GM18502 (cell line): ENCODE data around the gene YES1.
"Not testable (repeated sequence)": the region's sequence is repeated elsewhere in the genome, so short reads cannot be mapped to it uniquely, and the experiment has no call there.

ENCODE experiments used
- ATAC-seq: cut with Tn5 transposase; IDR thresholded peaks from one replicate; pipeline ENCODE4 v1.9.1; 2021; ENCODE audit warnings: mild to moderate bottlenecking; ENCODE audit not compliant: unreplicated experiment, poor library complexity

The YES1 gene

DNA sequence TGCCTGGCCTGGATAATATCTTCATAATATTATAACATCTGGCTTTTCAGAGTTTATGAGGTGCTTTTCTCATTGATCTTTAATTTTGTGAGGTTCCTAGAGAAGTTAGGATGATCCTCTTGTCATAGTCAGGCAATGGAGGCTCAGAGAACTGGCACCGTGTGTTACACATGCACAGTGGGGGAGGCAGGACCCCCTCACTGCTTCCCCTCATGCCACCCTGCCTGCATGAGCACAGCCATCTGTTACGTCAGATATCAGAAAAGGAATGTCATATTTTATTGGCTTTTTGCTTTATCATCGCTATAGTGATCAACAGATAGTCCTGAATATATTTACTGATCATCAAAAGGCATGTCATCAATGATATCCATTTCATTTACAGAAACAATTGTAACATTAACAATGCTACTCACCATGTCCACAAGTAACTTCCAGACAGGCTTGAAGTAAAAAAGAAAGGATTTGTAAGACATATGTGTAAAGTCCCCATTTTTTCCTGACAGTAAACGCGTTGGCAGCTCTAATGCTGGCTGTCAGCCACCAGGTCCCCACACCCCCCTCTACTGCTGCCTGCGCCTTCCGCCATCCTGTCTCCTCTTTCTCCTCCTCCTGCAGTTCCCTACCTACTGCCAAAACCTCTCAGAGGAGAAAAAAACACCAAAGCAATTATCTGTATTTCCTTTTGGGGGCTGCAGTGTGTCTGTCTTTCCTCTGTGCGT, 118.4 kb downstream of the YES1 start:
- ATAC-seq: no peak

DNA sequence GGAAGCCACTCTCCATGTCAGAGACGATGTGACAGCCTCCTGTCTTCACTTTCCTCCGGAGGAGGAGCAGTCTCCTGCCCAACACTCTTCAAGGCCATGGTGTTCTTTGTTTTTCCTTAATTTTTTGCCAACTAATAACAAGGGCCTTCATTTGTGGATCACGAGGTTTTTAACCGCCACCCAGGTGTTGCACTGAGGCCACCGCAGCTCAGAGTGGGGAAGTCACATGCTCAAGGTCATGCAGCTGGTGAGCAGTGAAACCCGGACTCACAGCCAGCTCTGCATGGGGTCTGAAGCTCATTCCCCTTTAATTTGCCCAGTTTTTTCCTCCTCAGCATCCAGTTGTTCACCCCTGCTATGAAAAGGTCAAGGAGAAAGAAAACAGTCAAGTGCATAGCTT, 119.2 kb downstream of the YES1 start:
- no peak for ATAC-seq

DNA sequence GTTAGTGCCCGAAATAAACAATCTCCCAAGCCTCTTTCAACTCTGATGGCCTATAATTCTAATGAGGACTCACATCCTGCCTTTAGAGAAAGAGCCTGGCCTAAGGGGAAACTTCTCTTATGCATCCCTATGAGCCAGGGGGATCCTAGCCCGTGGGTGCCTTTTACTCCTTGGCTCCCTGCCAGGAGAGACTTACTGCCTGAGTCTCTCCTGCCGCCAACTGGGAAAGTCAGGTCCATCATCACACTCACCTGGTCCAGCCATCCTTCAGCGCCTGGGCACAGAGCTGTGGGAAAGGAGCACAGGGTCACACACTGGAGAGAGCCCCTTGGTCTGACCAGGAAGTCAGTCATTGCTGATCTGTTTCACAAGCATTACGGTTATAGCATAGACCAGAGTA, 123.7 kb downstream of the YES1 start:
- ATAC-seq: no peak

DNA sequence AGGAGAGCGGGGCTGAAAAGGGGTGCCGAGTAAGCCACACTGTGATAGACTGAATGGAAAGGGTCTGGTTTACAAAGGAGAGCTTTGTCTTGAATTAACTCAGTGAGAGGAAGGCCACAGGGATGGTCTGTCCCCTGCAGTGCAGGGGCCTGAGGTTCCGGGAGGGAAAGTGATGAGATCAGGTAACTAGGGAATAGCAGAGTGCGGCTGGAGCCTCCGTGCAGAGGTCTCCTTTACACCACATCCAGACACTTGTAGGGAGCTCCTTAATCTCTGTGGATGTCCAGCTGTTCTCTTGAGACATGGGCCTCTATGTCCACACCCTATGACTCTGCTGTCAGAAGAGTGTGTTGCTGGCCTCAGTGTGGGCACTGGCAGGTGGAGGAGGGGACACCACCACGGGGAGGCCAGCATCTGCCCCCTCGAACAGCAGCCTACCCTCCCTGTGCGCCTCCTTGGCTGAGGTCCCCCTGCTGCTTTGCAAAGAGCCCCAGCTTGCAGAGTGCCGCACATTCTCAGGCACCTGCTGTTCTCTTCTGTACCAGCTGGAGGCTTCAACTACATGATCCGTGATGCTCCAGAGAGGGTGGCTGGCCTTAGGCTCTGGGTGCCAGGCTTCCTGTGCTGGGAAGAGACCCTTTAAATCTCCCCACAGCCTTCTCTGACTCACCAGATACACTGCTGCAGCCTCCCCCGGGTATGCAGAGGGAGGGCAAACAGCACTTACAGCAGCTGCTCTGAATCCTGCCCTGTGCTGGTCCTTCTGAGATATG, 125.5 kb downstream of the YES1 start:
- ATAC-seq: no peak

DNA sequence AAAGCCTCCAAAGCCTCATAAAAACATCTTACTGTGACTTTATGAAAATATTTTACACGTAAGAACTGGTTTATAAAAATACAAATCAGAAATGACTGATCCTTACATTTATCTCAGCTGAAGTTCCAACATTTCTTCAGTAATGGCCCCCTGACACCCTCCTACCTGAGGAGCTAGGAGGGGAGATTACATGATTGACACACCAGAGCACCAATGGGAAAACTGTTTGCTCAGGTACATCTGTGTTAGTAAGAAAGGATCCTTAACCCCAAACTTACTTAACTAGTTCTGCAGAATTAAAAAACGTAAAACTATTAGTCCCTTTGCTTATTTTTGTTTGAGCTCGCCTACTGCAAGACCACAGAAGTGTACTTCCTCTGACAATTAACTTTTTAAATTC, 126.6 kb downstream of the YES1 start:
- no peak for ATAC-seq

DNA sequence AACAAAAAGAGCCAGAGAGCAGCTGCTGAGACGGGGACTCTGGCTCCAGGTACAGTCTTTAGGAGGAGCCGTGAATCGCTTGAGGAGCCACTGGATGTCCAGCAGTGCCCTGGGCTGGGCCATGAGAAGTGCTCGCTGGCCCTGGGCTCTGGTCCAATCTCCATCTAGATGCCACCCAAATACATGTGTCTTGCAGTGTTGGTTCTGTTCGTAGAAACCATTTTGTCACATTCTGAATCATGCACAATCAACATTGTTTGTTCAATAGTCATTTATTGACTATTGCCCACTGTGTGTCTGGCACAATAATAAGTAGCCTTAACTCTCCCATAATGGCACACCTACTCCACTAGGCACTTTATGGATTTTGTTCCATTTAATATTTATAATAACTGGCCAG, 128.5 kb downstream of the YES1 start:
- ATAC-seq: no peak

DNA sequence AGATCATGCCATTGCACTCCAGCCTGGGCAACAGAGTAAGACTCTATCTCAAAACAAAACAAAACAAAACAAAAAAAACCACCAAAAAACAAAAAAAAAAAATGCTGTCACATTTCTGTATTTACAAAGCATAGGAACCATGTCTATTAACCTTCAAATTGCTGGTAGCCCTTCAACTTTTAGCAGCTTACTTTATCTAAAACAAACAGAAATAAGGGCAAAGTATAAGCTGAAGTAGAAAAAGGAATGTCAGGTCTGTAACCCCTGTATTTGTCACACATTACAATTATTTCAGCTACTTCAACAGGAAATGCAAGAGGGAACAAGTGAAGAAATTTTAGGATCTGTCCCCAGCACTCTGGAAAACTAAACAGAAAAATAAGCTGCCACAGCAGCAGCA, 129.2 kb downstream of the YES1 start:
- no peak for ATAC-seq

DNA sequence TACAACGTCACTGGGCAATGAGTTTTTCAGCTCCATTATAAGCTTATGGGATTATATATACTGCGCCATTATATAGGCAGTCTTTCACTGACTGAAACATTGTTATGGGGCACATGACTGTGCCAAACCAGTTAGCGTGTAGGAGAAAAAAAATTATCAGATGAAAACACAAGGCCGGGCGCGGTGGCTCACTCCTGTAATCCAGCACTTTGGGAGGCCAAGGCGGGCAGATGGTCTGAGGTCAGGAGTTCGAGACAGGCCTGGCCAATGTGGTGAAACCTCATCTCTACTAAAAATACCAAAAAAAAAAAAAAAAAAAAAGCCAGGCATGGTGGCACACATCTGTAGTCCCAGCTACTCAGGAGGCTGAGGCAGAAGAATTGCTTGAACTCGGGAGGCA, 129.6 kb downstream of the YES1 start:
- ATAC-seq: not testable (repeated sequence)

DNA sequence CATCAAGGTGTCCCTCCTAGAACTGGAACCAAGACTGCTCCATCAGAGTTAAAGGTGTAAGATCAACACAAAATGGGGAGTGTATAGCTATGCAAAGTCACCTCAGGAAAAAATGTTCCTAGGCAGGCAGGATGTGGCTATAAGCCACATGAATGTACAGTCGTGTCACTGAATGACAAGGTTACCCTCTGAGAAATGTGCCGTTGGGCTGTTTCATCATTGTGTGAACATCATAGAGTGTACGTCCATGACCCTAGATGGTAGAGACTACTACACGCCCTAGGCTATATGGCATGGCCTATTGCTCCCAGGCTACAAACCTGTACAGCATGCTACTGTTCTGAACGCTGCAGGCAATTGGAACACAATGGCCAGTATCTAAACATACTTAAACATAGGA, 130.1 kb downstream of the YES1 start:
- ATAC-seq: no peak

DNA sequence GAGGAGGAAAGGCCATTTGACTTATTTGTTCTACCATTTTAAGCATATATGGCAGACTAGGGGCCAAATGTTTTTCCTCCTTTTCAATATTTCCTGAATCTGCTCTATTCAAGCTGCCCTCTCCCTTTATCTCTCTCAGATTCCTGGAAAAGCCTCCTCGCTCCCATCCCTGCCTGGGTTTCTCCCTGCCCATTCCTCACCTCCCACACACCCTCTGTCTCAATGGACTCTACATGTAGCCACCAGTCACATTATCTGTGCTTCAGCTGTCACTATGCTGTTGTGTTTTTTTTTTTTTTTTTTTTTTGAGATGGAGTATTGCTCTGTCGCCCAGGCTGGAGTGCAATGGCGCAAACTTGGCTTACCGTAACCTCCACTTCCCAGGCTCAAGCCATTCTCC, 131.7 kb downstream of the YES1 start:
- ATAC-seq: no peak

DNA sequence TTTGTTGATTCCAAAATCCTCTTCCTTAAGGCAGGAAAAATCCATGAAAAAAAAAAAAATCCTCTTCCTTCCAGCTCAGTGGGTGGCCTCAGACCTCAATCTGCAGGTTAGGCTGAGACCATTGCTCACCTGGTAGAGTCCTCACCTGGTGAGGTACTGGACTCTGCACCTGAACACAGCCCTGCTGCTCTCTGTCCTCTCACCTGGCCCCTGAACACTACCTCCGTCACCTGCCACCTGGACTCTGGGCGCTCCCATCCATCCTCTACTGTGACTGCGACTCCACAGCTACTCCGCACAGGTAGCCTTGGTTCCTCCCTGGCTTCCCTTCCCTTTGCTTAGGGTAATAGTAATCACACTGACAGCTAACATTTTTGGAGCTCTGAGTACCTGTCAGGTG, 132.5 kb downstream of the YES1 start:
- no peak for ATAC-seq

DNA sequence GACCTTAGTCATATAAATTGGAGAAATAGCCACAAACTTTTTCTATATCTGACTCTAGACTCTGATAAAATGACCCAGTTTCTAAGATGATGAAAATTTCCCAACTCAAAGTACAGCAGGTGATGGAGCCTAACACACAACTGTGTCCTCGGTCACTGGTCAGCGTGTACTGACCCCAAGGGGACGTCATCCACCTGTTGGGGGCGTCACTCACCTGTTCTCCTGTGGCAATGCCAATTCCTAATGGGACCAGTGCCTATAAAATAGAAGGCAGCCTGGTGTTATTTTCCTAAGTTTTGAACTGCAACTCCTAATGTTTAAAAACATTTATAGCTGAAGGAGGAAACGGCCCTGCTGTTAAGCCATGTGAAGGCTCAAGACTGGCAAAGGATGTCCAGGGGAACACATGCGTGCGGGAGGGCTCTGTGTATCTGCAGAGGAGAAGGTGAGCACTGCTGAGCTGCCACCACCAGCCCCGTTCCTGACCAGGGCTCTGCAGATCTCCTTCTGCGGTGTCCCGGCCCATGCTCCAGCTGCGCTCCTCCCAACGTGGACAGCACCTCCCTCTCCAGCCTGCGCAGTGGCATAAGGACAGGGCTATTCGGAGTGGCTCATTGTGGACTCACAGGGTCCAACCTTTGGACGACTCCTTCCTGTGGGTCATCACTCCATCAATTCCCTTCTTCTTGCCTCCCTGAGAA, 133.4 kb downstream of the YES1 start:
- no peak for ATAC-seq

DNA sequence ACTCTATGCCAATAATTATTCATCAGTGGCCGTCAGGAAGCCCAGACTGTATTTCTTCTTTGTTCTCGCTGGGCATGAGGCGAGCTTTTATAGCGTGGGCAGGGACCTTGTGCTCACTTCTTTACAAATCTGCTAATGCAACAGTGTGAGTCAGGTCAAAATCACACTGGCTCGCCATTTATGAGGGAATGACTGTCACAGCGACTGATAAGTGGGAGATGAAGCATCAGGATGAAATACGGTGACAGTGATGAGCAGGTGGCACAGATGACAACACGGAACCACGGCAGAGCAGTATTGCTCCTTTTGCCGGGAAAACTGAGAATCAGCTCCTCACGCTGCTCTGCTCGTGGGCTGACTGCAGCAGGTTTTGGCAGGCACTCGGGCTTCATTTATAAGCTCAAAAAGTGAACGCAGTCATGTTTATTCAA, 134.1 kb downstream of the YES1 start:
- no peak for ATAC-seq

DNA sequence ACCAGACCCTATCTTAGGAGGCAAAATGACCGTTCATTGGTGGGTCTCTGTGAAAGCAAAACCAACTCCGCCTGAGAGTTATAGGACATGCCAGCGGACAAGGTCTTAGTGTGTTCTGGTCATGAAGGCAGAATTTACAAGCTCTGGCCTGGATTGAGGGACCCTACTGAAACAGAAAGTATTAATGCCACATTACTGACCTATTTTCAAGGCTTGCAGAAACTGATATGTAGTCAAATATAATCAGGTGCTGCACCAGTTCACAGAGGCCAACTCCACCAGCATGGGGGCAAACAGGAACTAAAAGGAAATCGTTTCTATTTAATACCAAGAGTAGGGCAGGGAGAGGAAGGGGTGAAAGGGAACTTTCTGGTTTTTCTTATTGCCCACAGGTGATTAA, 134.9 kb downstream of the YES1 start:
- no peak for ATAC-seq

DNA sequence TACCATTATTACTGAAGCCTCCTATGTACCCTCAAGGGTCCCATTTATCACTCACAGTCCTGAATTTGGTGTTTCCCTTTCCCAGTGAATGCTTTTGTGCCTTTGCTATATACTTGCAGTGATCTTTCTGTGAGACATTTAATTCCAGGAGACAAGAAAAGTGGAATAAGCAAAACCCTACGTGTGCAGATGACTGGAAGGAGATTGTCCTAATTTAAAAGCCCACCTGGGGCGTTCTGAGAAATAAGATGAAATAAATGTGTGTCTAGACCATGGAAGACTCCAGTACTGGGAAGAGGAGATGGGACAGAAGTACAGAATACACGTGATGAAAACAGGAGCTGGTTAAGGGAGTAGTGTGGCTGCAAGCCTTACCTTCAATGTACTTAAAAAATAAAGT, 135.3 kb downstream of the YES1 start:
- ATAC-seq: no peak

DNA sequence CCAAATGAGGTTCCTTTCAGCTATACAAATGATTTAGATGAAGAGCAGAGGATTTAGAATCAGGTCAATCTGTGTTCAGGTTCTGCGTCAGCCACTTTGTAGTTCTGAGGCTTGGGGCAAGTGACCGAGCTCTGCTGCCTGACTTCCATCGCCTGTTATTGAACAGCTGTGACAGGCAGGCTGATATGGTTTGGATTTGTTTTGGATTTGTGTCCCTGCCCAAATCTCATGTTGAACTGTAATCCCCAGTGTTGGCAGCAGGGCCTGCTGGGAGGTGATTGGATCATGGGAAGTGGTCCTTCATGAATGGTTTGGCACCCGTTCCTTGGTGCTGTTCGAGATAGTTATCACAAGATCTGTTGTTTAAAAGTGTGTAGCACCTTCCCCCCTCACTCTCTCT, 136.0 kb downstream of the YES1 start:
- ATAC-seq: no peak

DNA sequence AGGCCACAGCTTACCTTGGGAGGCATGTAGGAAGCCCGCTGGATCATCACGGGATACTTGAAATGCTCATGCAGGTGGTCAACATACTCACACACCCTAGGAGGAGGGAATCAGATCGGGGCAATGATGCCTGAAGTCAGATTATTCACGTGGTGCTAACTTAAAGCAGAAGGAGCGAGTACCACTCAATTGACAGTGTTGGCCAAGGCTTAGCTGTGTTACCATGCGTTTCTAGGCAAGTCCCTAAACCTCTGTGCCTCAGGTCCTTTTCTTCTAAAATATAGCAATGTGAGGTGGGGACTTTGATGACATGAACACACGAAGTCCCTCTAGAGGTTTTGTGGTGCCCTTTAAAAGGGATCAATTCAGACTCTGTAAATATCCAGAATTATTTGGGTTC, 136.7 kb downstream of the YES1 start:
- no peak for ATAC-seq

DNA sequence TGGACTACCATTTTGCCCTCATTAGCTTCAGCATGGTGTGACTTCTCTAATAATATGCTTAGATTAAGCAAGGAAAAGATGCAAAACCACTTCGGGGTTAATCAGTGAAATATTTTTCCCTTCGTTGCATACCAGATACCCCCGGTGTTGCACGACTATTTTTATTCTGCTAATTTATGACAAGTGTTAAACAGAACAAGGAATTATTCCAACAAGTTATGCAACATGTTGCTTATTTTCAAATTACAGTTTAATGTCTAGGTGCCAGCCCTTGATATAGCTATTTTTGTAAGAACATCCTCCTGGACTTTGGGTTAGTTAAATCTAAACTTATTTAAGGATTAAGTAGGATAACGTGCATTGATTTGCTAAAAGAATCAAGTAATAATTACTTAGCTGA, 138.3 kb downstream of the YES1 start:
- no peak for ATAC-seq

DNA sequence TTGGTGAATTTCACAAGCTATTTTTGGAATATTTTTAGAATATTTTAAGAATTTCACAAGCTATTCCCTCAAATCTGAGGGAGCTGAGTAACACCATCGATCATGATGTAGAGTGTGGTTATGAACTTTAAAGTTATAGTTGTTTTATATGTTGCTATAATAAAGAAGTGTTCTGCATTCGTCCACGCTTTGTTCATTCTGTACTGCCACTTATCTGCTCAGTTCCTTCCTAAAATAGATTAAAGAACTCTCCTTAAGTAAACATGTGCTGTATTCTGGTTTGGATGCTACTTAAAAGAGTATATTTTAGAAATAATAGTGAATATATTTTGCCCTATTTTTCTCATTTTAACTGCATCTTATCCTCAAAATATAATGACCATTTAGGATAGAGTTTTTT, 138.7 kb downstream of the YES1 start:
- no peak for ATAC-seq
